ENCODE results near the gene TNFRSF13B.

TNFRSF13B gene

GRCh38 chr17:16954521-16954920 lies 17.4 kb downstream of the TNFRSF13B start:
- DNase-seq (ENCODE audit: low spot score) = peak; percentile 38

- DNase-seq (ENCODE audit: low spot score) = no peak
These were observed 18.1 kb downstream of the TNFRSF13B start for GRCh38 chr17:16953841-16954240.

- no peak for DNase-seq (ENCODE audit: low spot score)
These were observed 18.6 kb downstream of the TNFRSF13B start for GRCh38 chr17:16953347-16953746.

GRCh38 chr17:16952401-16952800 lies 19.5 kb downstream of the TNFRSF13B start:
- no peak for DNase-seq (ENCODE audit: low spot score)

- peak; percentile 34 for DNase-seq (ENCODE audit: low spot score)
These were observed 21.4 kb downstream of the TNFRSF13B start for GRCh38 chr17:16950488-16950887.

- peak; percentile 26 for DNase-seq (ENCODE audit: low spot score)
These were observed 23.1 kb downstream of the TNFRSF13B start for GRCh38 chr17:16948587-16949376.

- DNase-seq (ENCODE audit: low spot score) = no peak
These were observed 24.4 kb downstream of the TNFRSF13B start for GRCh38 chr17:16947470-16947869.

GRCh38 chr17:16945663-16946218 lies 26.2 kb downstream of the TNFRSF13B start:
- DNase-seq (ENCODE audit: low spot score) = peak; percentile 57

GRCh38 chr17:16945136-16945482 lies 26.8 kb downstream of the TNFRSF13B start:
- DNase-seq (ENCODE audit: low spot score) = peak; percentile 38

- DNase-seq (ENCODE audit: low spot score) = peak; percentile 38
These were observed 27.4 kb downstream of the TNFRSF13B start for GRCh38 chr17:16944334-16945135.

GRCh38 chr17:16943541-16944333 lies 28.2 kb downstream of the TNFRSF13B start:
- peak; percentile 38 for DNase-seq (ENCODE audit: low spot score)

GRCh38 chr17:16943032-16943352 lies 28.9 kb downstream of the TNFRSF13B start:
- DNase-seq (ENCODE audit: low spot score) = peak; percentile 29

- no peak for DNase-seq (ENCODE audit: low spot score)
These were observed 29.5 kb downstream of the TNFRSF13B start for GRCh38 chr17:16942141-16943031.

GRCh38 chr17:16941072-16942036 lies 30.6 kb downstream of the TNFRSF13B start:
- DNase-seq (ENCODE audit: low spot score) = no peak

GRCh38 chr17:16940116-16940881 lies 31.6 kb downstream of the TNFRSF13B start:
- peak; percentile 50 for DNase-seq (ENCODE audit: low spot score)

GRCh38 chr17:16939606-16940115 lies 32.3 kb downstream of the TNFRSF13B start:
- no peak for DNase-seq (ENCODE audit: low spot score)

GRCh38 chr17:16939208-16939576 lies 32.7 kb downstream of the TNFRSF13B start:
- DNase-seq (ENCODE audit: low spot score) = no peak

- DNase-seq (ENCODE audit: low spot score) = peak; percentile 42
These were observed 33.3 kb downstream of the TNFRSF13B start for GRCh38 chr17:16938496-16939207.

Measured in ecto neural progenitor cell (in vitro differentiated cells).